ENCODE measurements around the gene PSMD7.

GRCh38 chr16:74288065-74288464, 8.5 kb upstream of the PSMD7 start:
- TF ChIP-seq CTCF (conservative IDR thresholded peaks at IDR 0.05; ENCODE audit: low read depth in 2 of 2) (no peak), CREB1 (CRISPR knock-in tag; IDR thresholded peaks at IDR 0.05; ENCODE audit: low read depth) (no peak), REST (IDR thresholded peaks at IDR 0.05; ENCODE audit: unreplicated experiment) (no peak), POLR2AphosphoS5 (IDR thresholded peaks at IDR 0.05; ENCODE audit: low read depth) (no peak), EZH2 (IDR thresholded peaks at IDR 0.05; ENCODE audit: low read depth, unreplicated experiment) (no peak), ZNF331 (CRISPR knock-in tag; IDR thresholded peaks at IDR 0.05; ENCODE audit: low read depth) (no peak)

Data from GM23338 (cell line).